MM.1S (cell line): ENCODE measurements around the gene CHAF1A.

Experiments used
- DNase-seq: peaks from one replicate; pipeline ENCODE4 v3.0.0-alpha.2; 2015
- H2AFZ ChIP-seq: fragments of 300-600 bp; sonication (generic); 2 replicates; pipeline ENCODE4 v1.6.0; 2016; ENCODE audit warnings: antibody characterized with exemption, low read length
- H3F3A ChIP-seq: fragments of 300-600 bp; sonication (generic); 2 replicates; pipeline ENCODE4 v1.6.1; 2016; ENCODE audit warnings: mild to moderate bottlenecking, antibody characterized with exemption, low read length, moderate library complexity, mixed read lengths; ENCODE audit not compliant: insufficient read depth
- H3K27ac ChIP-seq: fragments of 300-600 bp; sonication (generic); 2 replicates; pipeline ENCODE4 v1.5.1; 2016; ENCODE audit warnings: mild to moderate bottlenecking, low read length
- H3K27me3 ChIP-seq: fragments of 300-600 bp; sonication (generic); replicated peaks from 2 replicates; pipeline ENCODE4 v1.6.0; 2016; ENCODE audit warnings: low read length; ENCODE audit not compliant: insufficient read depth
- H3K36me3 ChIP-seq: fragments of 300-600 bp; sonication (generic); replicated peaks from 2 replicates; pipeline ENCODE4 v1.6.1; 2016; ENCODE audit warnings: mild to moderate bottlenecking, low read length, mixed read lengths; ENCODE audit not compliant: insufficient read depth
- H3K4me1 ChIP-seq: fragments of 300-600 bp; sonication (generic); 2 replicates; pipeline ENCODE4 v1.6.1; 2016; ENCODE audit warnings: low read length, mixed read lengths
- H3K4me2 ChIP-seq: fragments of 300-600 bp; sonication (generic); 2 replicates; pipeline ENCODE4 v1.6.0; 2016; ENCODE audit warnings: low read depth, low read length
- H3K4me3 ChIP-seq: fragments of 300-600 bp; sonication (generic); 2 replicates; pipeline ENCODE4 v1.5.1; 2016; ENCODE audit warnings: low read length, mixed read lengths
- H3K79me2 ChIP-seq: fragments of 300-600 bp; sonication (generic); 2 replicates; pipeline ENCODE4 v1.6.1; 2016; ENCODE audit warnings: mixed run types, low read length, mixed read lengths
- H3K9ac ChIP-seq: fragments of 300-600 bp; sonication (generic); 2 replicates; pipeline ENCODE4 v1.6.1; 2016; ENCODE audit warnings: low read length, mixed read lengths
- H3K9me2 ChIP-seq: fragments of 300-600 bp; sonication (generic); replicated peaks from 2 replicates; pipeline ENCODE4 v1.6.1; 2016; ENCODE audit warnings: mild to moderate bottlenecking, low read length, mixed read lengths; ENCODE audit not compliant: insufficient read depth
- H3K9me3 ChIP-seq: fragments of 300-600 bp; sonication (generic); replicated peaks from 2 replicates; pipeline ENCODE4 v1.6.1; 2016; ENCODE audit warnings: mild to moderate bottlenecking, low read length, mixed read lengths; ENCODE audit not compliant: insufficient read depth
- H4K20me1 ChIP-seq: fragments of 300-600 bp; sonication (generic); 2 replicates; pipeline ENCODE4 v1.6.1; 2016; ENCODE audit warnings: mild to moderate bottlenecking, low read length, moderate library complexity, mixed read lengths; ENCODE audit not compliant: insufficient read depth
- CTCF ChIP-seq: fragments of 300-600 bp; sonication (generic); IDR thresholded peaks from 2 replicates; pipeline ENCODE4 v1.5.1; 2016; ENCODE audit warnings: antibody characterized with exemption, low read length, mixed read lengths
- EZH2 ChIP-seq: fragments of 300-600 bp; sonication (generic); optimal IDR thresholded peaks from 2 replicates; pipeline ENCODE3; 2017; ENCODE audit warnings: low read depth, mild to moderate bottlenecking, antibody characterized with exemption, low read length, mixed read lengths
- EZH2phosphoT487 ChIP-seq: fragments of 300-600 bp; sonication (generic); IDR thresholded peaks from 2 replicates; pipeline ENCODE4 v1.6.1; 2018; ENCODE audit warnings: antibody characterized with exemption, low read length

CHAF1A gene

GRCh38 chr19:4414144-4414799, 11.8 kb downstream of the CHAF1A start:
- Histone ChIP-seq H3K4me3 (no peak overlapping the region), H3K9me3 (no peaks in the 10 kb centered on the region), H3K9ac (no peak overlapping the region), H3K27me3 (no peaks in the 10 kb centered on the region), H4K20me1 (peaks cover 36% of the 10 kb centered on the region), H3K4me1 (no peaks in the 10 kb centered on the region), H3K9me2 (no peaks in the 10 kb centered on the region), H2AFZ (no peak overlapping the region), H3K36me3 (peaks cover 12% of the 10 kb centered on the region), H3K27ac (no peak overlapping the region), H3K79me2 (peaks cover 85% of the 10 kb centered on the region), H3K4me2 (no peak overlapping the region), H3F3A (no peaks in the 10 kb centered on the region)
- no peak for DNase-seq
- TF ChIP-seq EZH2phosphoT487 (no peak), EZH2 (no peak), CTCF (no peak)

GRCh38 chr19:4414800-4415321, 12.4 kb downstream of the CHAF1A start:
- no peaks in the 10 kb centered on the region for H3K9me3 ChIP-seq
- H3K79me2 ChIP-seq, result peaks cover 82% of the 10 kb centered on the region
- no peak overlapping the region for H3K4me3 ChIP-seq
- H3K4me2 ChIP-seq, result no peak overlapping the region
- H3K27me3 ChIP-seq, result no peaks in the 10 kb centered on the region
- no peak overlapping the region for H2AFZ ChIP-seq
- no peak for DNase-seq
- H3K4me1 ChIP-seq, result no peaks in the 10 kb centered on the region
- no peak overlapping the region for H3K9ac ChIP-seq
- peaks cover 36% of the 10 kb centered on the region for H4K20me1 ChIP-seq
- no peaks in the 10 kb centered on the region for H3K9me2 ChIP-seq
- no peaks in the 10 kb centered on the region for H3F3A ChIP-seq
- no peak for TF ChIP-seq EZH2phosphoT487
- TF ChIP-seq CTCF, result no peak
- TF ChIP-seq EZH2, result no peak
- no peak overlapping the region for H3K27ac ChIP-seq
- H3K36me3 ChIP-seq, result peaks cover 12% of the 10 kb centered on the region

- no peak overlapping the region for H3K4me2 ChIP-seq
- no peaks in the 10 kb centered on the region for H3K9me2 ChIP-seq
- no peak overlapping the region for H3K27ac ChIP-seq
- H3K36me3 ChIP-seq, result peaks cover 12% of the 10 kb centered on the region
- H3K9me3 ChIP-seq, result no peaks in the 10 kb centered on the region
- peaks cover 37% of the 10 kb centered on the region for H4K20me1 ChIP-seq
- no peaks in the 10 kb centered on the region for H3F3A ChIP-seq
- no peak overlapping the region for H3K4me3 ChIP-seq
- no peak overlapping the region for H2AFZ ChIP-seq
- no peaks in the 10 kb centered on the region for H3K4me1 ChIP-seq
- peaks cover 81% of the 10 kb centered on the region for H3K79me2 ChIP-seq
- H3K27me3 ChIP-seq, result no peaks in the 10 kb centered on the region
- DNase-seq, result no peak
- TF ChIP-seq EZH2phosphoT487 (no peak), EZH2 (no peak), CTCF (no peak)
- H3K9ac ChIP-seq, result no peak overlapping the region
Measured at GRCh38 chr19:4415352-4415751, 12.9 kb downstream of the CHAF1A start.
